HFFc6 (cell line): Measurements from ENCODE around the gene TALDO1. TPM values are rescaled to one million over a fixed set of nuclear protein-coding genes. Genes with fewer than 3 reads are reported as not detected.

Source experiments
- DNase-seq: peaks from one replicate; pipeline ENCODE4 v3.0.0-alpha.2; 2018
- H3K27ac Mint-ChIP-seq: 2 replicates; pipeline ENCODE4 v1.8.0; 2020; ENCODE audit warnings: mild to moderate bottlenecking, mixed read lengths
- H3K27me3 Mint-ChIP-seq: 2 replicates; pipeline ENCODE4 v1.8.0; 2021; ENCODE audit warnings: mild to moderate bottlenecking, moderate library complexity, mixed read lengths; ENCODE audit not compliant: insufficient read depth
- H3K36me3 Mint-ChIP-seq: 2 replicates; pipeline ENCODE4 v1.8.0; 2021; ENCODE audit warnings: low read depth, mixed read lengths
- H3K4me1 Mint-ChIP-seq: 2 replicates; pipeline ENCODE4 v1.8.0; 2020; ENCODE audit warnings: low read depth, mixed read lengths
- H3K4me3 Mint-ChIP-seq: 2 replicates; pipeline ENCODE4 v1.8.0; 2020; ENCODE audit warnings: mild to moderate bottlenecking, moderate library complexity, mixed read lengths
- H3K9me3 Mint-ChIP-seq: 2 replicates; pipeline ENCODE4 v1.8.0; 2020; ENCODE audit warnings: mild to moderate bottlenecking, mixed read lengths
- CTCF ChIP-seq: fragments of 200-600 bp; sonication (generic); IDR thresholded peaks from 2 replicates; pipeline ENCODE4 v1.5.0; 2021; ENCODE audit warnings: antibody characterized with exemption, mild to moderate bottlenecking
- total RNA-seq, 6 experiments: library from RNA; stranded (reverse); fragmentation: NEBNext Ultra II Directional; extraction: Animal tissue kit (Norgen Biotek cat#: 25700); gene quantifications; 2 replicates in 1 of 6; 3 replicates in 5 of 6; pipeline ENCODE4 v1.2.3, GENCODE V29; 2021

The TALDO1 gene
- total RNA-seq, 6 experiments from 2014 or later, result 230 to 351 (median 300) TPM

DNA sequence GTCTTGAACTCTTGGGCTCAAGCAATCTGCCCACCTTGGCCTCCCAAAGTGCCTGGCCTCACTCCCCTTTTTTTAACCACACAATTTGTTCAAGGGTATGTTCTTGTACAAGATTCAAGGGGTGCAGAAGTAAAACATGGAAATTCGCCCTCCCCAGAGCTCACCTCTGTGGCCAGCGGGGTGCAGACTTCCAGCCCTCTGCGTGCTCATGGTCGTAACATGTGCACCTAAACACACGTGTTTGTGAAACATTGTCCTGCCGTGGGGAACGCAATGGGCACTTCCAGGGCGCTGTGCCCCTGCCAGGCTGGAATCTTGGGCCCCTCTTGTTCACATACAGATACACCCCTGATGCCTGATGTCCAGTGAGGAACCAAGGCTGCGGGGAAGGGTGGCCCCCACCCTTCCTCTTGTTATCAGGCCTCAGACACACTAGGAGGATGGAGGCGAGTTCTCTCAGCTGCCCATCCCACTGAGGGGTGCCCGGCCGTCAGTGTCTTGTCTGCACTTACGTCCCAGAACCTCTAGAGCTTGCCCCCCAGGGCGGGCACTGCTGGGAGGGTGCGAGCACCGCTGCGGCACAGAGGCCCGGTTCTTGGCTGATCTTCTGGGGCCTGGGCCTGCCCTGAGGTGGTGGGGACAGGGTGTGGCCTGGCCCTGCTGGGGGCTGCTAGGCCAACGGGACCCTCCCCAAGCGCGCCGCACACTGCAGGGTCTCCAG is 45.4 kb upstream of the TALDO1 start:
- no peaks in the 10 kb centered on the region; the same call in none of the 2 replicates for H3K27me3 Mint-ChIP-seq
- no peaks in the 10 kb centered on the region for H3K9me3 Mint-ChIP-seq
- H3K27ac Mint-ChIP-seq, result no peak overlapping the region
- H3K36me3 Mint-ChIP-seq, result no peaks in the 10 kb centered on the region; the same call in 1 of the 2 replicates
- TF ChIP-seq CTCF, result no peak
- H3K4me3 Mint-ChIP-seq, result no peak overlapping the region
- peaks cover 30% of the 10 kb centered on the region for H3K4me1 Mint-ChIP-seq
- DNase-seq, result no peak

GRCh38 chr11:702462-703461 is 44.5 kb upstream of the TALDO1 start:
- Mint-ChIP-seq H3K4me1 (peaks cover 22% of the 10 kb centered on the region), H3K9me3 (no peaks in the 10 kb centered on the region), H3K27me3 (peaks cover 2% of the 10 kb centered on the region), H3K36me3 (no peaks in the 10 kb centered on the region; the same call in 1 of the 2 replicates), H3K27ac (0 out of 2 replicates have a peak overlapping the region, but pooled peaks have one; percentile 7), H3K4me3 (no peak overlapping the region)
- no peak for DNase-seq
- no peak for TF ChIP-seq CTCF

DNA sequence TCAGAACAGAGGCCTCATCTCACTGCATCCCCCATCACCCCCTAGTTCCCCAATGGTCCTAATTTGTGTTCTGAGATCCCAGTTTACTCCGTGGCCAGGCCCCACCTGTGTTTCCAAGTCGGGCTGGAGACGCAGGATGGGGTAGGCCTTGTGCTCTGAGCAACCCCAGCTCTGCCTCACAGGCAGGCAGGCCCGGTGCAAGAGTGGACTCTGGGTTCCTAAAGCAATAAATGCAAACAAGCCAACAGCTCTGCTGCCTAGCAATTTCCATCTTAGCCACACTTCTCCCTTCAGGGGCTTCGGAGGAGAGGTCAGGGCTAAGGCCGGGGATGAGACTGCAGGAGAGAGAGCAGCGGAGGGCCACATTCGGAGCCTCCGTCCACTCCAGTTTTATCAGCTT is 43.8 kb upstream of the TALDO1 start:
- DNase-seq, result no peak
- peaks cover 2% of the 10 kb centered on the region; the same call in 1 of the 2 replicates for H3K27me3 Mint-ChIP-seq
- TF ChIP-seq CTCF, result no peak
- no peak overlapping the region for H3K4me3 Mint-ChIP-seq
- 0 out of 2 replicates have a peak overlapping the region, but pooled peaks have one; percentile 7 for H3K27ac Mint-ChIP-seq
- H3K4me1 Mint-ChIP-seq, result peaks cover 14% of the 10 kb centered on the region
- no peaks in the 10 kb centered on the region; the same call in 1 of the 2 replicates for H3K36me3 Mint-ChIP-seq
- H3K9me3 Mint-ChIP-seq, result no peaks in the 10 kb centered on the region

GRCh38 chr11:704228-704674 is 43.0 kb upstream of the TALDO1 start:
- H3K27ac Mint-ChIP-seq, result no peak overlapping the region
- no peak for TF ChIP-seq CTCF
- H3K36me3 Mint-ChIP-seq, result no peaks in the 10 kb centered on the region; the same call in 1 of the 2 replicates
- no peaks in the 10 kb centered on the region for H3K9me3 Mint-ChIP-seq
- peaks cover 2% of the 10 kb centered on the region; the same call in 1 of the 2 replicates for H3K27me3 Mint-ChIP-seq
- H3K4me3 Mint-ChIP-seq, result no peak overlapping the region
- no peak for DNase-seq
- H3K4me1 Mint-ChIP-seq, result peaks cover 7% of the 10 kb centered on the region
